ENCODE data around the gene WRNIP1.

The WRNIP1 gene

DNA sequence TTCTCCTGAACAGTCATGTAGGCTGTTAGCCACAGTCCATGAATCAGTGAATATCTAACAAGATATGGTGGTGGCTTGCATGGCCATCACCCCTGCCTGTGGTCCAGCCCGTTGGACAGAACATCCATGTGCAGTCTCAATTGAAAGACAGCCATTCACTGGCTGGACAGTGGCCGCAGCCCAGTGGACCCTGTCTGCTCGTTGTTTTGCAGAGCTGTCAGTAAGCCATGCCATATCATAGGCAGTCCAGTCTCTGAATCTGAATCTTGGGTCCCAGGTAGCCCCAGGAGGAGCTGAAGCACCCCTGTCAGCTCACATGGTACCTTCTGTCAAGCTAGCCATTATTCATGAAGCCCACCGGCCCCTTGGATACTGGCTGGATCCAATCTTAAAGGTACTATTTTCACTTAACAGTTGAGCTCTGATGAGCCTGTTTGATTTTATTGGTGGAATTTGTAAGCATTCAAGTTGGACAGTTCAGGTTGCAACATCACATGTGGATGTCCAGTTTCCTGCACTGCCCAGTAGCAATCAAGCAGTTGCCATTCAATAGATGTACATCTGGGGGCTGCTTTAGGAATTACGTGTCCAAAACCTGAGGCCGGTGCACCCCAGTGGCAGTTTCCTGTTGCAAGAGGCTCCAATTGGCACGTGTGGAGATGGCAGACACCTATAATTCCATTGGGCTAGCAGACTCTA is 38.7 kb downstream of the WRNIP1 start:
- no peak for DNase-seq (ENCODE audit: low read depth in 2 of 2, low spot score in 1 of 2)

DNA sequence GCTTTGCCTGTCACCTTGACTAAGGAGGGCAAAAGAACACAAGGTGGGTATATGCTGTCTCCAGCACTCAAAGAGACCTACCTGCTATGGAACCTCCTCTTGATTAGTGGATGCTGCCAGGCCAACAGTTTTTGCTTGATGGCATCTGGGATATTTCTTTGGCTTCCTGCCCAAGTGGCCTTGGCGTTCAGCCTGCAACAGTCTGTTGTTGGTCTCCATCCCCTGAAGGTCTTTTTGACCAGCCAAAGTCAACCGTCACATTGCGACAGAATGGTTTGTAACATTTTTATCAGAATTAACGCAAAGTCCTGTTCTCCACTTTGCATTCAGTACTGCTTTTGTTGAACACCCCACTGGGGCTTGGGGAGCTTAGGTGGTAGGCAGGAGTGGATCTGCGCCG is 39.3 kb downstream of the WRNIP1 start:
- no peak for DNase-seq (ENCODE audit: low read depth in 2 of 2, low spot score in 1 of 2)

DNA sequence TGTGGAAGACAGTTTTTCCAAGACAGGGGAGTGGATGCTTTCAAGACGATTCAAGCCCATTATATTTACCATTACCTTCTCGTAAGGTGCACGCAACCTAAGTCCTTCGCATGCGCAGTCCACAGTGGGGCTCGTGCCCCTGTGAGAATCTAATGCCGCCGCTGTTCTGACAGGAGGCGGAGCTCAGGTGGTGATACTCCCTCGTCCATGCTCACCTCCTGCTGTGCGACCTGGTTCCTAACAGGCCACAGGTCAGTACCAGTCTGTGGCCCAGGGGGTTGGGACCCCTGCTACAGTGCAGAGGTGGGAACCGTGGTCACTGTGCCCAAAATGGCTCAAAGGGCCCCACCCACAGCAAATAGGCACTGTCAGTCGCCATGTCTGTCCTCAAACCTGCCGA is 39.8 kb downstream of the WRNIP1 start:
- DNase-seq (ENCODE audit: low read depth in 2 of 2, low spot score in 1 of 2) = no peak

DNA sequence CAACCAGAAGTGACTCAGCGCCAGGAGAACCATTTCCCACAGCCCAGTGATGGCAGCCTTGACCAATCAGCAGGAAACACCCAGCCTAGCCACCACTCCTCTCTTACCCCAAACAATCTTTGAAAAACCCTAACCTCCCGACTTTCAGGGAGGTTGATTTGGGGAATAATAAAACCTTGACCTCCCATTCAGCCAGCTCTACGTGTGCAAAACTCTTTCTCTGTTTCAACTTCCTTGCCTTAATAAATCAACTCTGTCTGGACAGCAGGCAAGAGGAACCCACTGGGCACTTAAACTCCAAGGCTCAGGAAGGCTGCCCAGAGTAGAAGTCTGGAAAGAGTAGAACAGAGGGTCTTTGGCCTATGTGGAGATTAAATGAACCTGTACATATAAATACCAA is 41.5 kb downstream of the WRNIP1 start:
- DNase-seq (ENCODE audit: low read depth in 2 of 2, low spot score in 1 of 2) = no peak

DNA sequence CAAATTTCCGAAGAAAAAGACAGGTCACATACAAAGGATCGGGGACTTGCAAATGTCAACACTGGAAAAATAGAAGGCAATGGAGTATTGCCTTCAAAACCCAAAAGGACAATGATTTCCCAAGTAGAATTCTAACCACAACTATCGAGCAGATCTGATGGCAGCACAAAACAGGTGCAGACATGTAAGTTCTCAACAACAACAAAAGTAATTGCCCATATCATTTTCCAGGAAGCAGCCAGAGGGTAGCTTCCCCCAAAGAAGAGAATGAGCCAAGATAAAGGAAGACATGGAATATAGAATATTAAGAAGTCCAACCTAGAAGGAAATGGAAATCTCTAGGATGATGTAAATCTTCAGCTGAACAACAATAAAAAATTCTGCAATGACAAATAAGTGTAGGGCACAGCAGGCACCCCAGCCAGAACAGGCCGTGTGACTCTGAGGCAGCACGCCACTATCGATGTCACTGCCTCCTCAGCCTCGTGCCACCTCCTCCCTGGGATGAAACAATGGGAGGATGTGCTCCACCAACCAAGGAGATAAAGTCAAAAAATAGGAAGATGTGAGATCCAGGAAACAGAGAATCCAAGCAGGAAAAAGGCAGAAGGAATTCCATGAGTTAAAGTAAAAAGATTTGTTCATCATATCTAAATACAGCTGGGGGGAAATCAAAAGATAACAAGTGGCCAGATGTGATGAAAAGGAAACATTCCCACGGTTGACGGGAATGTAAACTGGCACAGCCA is 42.3 kb downstream of the WRNIP1 start:
- DNase-seq (ENCODE audit: low read depth in 2 of 2, low spot score in 1 of 2) = no peak

DNA sequence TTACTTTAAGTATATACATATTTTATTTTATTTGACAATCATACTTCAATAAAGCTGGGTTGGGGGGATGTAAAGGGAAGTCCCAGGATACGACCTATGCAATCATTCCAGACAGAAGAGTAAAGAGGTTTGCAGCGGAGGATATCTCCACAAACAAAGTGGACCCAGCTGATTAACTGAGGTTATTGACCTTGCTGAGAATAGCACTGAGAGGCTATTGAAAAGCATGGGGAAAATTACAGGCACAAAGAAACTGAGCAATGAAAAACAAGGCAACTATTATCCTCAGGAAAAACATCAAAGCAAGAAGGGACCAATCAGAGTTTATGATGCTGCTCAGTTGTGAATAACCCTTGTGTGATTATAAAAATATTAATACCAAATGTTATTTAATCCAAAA is 43.8 kb downstream of the WRNIP1 start:
- DNase-seq (ENCODE audit: low read depth in 2 of 2, low spot score in 1 of 2) = no peak

DNA sequence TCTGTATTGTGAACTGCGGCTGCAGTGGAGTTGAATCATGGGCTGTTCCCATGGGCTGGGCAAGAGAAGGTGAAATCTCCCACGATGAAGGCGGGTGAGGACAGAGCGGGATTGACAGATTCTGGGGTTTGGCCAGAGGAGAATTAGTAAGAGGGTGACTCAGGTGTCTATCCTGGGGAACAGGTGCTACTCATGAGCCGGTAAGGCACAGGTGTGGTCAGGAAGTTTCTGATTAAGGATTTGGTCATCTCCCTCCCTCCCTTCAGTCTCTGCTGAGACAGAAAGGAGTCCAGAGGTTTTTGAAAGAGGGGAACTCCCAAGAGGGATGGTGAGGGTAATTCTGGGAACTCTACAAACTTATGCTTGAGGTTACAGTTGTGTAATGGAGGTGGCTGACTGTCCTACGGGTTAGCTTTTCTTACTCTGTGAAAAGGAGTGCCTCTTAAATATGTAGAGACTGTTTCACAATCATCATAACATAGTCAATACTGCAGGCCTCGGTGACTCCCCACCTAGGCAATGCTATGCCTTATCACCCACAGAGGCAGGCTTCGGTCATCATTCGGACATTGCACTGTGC is 45.0 kb downstream of the WRNIP1 start:
- no peak for DNase-seq (ENCODE audit: low read depth in 2 of 2, low spot score in 1 of 2)

DNA sequence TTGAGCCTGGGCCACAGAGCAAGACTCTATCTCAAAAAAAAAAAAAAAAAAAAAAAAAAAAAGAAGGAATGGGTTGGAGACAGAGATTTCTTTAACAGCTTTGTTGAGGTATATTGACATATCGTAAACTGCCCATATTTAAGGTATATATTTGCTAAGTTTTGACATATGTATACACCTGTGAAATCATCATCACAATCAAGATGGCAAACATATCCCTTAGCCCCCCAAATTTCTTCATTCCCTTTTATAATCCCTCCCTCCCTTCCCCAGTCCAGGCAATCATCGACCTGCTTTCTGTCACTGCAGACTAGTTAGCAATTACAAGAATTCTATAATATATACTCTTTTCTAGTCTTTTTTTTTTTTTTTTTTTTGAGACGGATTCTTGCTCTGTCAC is 47.5 kb downstream of the WRNIP1 start:
- DNase-seq (ENCODE audit: low read depth in 2 of 2, low spot score in 1 of 2) = no peak

DNA sequence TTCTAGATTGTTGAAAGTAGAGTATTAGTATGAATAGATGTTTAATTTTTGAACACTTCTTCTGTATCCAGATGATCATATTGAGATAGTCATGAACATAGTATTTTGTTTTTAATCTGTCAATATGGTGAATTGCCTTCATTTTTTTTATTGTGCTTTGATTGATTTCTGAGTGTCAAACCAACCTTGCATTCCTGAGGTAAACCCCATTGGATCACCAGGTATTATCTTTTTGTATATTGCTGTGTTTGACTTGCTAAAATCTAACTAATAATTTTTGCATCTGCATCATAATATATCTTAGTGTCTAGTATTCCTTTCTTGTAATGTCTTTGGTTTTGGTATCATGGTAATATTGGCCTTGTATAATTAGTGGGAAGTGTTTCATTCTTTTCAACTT is 51.0 kb downstream of the WRNIP1 start:
- no peak for DNase-seq (ENCODE audit: low read depth in 2 of 2, low spot score in 1 of 2)

DNA sequence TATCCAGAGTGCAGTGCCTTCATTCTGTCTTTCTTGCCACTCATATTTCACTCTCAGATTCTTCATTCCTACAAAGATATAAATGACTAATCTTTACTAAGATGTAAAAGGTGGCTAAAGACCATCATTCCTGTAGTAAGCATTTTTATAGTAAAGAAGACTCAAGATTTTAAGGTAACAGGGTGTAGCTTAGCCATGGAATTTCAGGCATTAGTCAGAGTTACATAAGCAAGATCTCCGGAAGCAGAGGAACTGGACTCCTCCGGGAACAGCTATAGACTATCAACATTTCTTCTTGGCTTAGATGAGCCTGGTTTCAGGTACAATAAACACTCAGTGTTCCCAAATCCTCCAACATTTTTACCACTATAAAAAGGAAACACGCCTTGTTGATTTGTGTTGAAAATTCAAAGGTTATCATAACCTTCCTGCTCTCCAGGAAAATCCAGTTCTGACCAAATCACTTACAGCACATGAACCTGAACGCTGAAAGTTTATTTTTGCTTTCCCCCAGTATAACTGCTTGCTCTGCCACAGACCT is 52.8 kb downstream of the WRNIP1 start:
- DNase-seq (ENCODE audit: low read depth in 2 of 2, low spot score in 1 of 2) = no peak

DNA sequence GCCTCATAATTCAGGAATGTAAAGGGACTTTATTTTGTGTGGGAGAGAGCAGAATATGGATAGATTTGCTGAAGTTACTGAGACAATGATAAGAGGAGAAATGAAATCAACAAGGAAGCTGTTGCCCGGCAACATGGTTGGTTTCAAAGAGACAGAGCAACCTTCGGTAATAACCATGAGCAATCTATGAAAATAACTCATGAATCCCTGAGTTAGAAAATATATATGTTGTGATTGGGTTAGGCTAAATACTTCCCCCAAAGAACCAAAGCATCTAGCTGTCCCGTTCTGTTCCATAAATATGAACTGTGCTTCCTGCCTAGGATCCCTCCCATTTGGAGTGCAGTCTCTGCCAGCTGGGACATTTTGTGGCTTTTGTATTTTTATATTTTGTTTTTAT is 53.4 kb downstream of the WRNIP1 start:
- DNase-seq (ENCODE audit: low read depth in 2 of 2, low spot score in 1 of 2) = no peak

DNA sequence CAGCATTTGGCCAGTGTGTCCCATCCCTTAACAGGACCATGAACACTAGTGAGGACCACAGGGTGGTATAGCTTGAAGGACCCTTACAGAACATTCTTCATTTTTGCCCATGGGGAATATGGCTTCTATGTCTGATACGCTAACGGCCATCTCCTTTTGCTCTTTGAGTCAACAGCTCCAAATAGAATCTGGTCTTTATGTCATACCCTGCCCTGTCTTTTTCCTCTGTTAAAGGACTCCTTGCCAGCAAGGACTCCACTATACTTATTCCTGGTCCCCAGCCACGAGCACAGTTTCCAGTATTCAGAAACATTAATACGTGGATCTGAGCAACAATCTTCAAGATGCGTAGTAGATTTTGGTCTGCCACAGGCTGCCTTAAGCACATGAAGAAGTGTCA is 53.9 kb downstream of the WRNIP1 start:
- no peak for DNase-seq (ENCODE audit: low read depth in 2 of 2, low spot score in 1 of 2)

DNA sequence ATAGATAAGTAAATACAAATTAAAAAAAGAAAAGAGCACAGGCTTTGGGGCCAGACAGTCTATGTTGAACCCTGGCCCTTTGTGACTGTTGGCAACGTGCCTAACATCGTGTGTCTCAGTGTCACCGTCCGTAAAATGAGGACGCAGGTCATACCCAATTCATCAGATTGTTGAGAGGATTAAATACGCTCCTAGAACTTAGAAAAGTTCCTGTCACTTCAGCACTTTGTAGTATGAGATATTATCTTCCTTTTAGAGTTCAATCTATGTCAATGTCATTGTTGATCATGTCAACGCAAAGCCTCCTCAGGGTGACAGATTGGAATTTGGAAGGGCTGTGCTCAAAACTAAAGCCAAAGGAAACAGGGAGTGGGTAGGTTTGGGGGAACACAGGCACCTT is 54.8 kb downstream of the WRNIP1 start:
- no peak for DNase-seq (ENCODE audit: low read depth in 2 of 2, low spot score in 1 of 2)

DNA sequence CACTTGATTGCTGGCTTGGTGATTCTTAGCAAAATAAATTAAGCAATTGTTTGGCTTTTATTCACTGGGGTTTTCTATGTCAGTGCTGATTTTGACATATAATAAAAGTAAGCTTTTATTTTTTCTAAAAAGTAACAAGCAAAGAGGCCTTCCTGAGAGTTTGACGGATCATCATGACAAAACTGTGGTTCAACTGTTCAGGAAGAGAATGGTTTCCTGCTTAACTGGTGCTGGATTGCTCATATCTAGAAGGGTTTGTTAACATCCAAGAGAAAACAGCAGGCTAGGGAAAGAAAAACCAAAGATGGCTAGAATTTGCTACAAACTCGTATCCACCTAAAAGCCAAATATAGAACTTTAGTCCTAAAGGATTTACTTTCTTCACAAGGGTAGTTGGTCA is 55.2 kb downstream of the WRNIP1 start:
- no peak for DNase-seq (ENCODE audit: low read depth in 2 of 2, low spot score in 1 of 2)

DNA sequence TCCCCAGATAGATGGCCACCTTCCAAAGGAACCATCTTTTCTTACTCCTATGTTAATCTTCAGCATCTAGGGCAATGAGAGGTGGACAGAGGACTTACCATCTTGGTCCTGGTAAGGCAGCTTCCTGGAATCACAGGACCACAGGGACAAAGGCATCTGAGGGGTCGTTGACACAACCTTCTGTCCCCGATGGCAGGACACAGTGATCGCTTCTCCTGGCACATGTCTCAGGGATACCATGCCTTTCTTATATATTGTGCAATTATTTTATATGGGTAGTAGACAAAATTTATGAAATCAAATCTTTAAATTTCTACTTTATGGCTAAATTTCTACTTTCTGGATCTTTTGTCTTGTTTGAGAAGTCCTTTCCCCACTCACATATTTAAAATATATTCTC is 56.4 kb downstream of the WRNIP1 start:
- DNase-seq (ENCODE audit: low read depth in 2 of 2, low spot score in 1 of 2) = no peak

DNA sequence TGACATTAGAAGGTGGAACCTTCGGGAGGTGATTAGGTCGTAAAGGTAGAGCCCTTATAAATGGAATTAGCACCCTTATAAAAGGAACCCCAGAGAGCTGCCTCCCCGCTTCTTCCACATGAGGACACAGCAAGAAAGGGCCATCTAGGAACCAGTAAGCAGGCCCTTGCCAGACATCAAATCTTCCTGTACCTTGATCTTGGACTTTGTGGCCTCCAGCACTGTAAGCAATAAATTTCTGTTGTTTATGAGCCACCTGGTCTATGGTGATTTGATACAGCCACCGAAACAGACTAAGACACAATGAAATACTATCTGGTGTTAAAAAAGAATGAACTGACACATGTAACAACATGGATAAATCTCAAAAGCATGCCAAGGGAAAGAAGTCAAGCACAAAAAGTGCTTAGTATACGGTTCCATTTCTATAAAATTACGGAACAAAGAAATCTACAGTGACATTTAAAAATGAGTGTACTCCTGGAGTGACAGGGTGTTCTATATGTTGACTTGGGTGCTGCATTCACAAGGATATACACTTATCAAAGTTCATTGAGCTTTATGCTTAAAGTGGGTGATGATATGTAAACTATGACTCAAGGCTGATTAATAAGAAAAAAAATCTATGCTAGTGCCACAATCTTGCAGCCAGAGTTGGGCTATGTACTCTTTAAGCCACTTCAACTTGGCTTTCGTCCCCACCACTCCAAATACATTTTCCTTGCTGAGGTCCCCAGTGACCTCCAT is 58.1 kb downstream of the WRNIP1 start:
- no peak for DNase-seq (ENCODE audit: low read depth in 2 of 2, low spot score in 1 of 2)

DNA sequence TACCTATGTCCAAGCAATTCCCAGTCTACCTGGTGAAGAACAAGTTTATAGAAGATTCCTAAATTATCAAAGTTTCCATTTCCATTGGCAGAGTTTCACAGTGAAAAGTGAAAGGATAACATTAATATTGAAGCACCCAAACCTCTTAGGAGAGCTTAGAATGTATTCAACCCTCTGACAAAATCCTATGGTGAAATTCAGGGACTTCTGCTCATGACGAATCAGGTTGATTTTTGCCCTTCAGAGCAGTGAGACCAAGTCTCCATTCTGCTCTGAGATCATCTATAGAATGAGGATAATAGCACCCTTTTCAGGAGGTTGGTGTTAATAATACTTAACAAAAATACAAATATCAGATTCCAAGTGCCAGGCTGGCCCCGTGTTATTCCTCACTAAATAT is 60.9 kb downstream of the WRNIP1 start:
- no peak for DNase-seq (ENCODE audit: low read depth in 2 of 2, low spot score in 1 of 2)

DNA sequence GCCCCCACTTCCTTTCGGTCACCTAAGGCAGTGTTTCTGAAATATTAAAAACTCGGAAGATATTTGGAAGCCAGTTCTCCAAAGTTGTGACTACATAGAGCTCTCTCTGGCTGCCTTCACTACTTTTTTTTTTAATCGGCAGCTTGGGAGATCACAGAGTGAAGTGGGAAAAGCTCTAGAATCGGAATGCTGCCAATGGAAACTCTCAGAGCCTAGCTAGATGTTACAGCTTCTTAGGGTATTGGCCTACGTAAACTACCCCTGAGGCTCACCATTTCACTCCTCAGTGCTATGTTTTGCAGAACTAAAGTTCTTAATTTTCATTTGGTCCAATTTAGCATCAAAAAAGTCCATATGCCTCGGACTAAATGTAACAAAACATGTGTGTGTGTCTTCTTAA is 61.9 kb downstream of the WRNIP1 start:
- DNase-seq (ENCODE audit: low read depth in 2 of 2, low spot score in 1 of 2) = no peak

DNA sequence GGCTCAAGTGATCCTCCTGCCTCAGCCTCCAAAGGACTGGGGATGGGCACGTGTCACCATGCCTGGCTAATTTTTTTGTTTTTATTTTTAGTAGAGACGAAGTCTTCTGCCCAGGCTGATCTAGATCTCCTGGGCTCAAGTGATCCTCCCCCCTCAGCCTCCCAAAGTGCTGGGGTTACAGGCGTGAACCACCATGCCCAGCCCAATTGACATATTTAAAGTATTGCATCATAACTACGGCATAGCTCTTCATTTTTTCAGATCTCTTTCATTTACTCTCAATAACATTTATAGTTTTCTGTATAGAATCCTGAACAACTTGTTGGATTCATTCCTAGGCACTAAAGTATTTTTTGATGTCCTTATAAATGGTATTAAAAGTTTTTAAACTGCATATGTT is 63.4 kb downstream of the WRNIP1 start:
- DNase-seq (ENCODE audit: low read depth in 2 of 2, low spot score in 1 of 2) = no peak

DNA sequence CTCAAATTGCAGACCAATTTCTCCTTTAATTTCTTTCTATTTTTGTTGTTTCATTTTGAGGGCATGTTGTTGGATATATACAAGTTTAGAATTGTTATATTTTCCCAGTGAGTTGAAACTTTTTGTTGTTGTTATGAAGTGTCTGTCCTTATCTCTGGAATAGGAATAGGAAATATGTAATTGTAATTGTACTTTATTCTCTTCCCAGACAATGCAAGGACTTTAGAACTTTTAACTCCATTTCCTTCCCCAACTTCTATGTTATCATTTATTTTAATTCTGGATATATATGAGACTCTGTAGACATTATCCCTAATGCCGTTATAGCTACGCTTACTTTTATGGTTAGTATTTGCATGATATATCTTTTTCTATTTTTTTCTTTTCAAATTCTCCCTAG is 64.1 kb downstream of the WRNIP1 start:
- DNase-seq (ENCODE audit: low read depth in 2 of 2, low spot score in 1 of 2) = no peak

DNA sequence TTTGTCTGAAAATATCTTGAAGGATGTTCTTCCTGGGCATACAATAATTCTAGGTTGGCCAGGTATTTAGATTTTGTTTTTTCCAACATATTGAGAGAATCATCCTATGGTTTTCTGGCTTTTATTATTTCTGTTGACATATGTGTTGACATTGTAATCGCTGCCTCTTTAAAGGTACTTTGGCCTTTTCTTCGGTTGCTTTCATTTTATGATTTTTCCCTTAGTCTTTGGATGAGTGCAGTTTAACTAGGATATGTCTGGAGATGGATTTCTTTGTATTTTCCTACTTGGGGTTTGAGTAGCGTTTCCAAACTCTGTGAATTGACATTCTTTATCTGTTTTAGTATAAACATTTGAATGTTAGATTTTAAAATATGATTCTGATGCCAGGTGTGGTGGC is 65.0 kb downstream of the WRNIP1 start:
- no peak for DNase-seq (ENCODE audit: low read depth in 2 of 2, low spot score in 1 of 2)

DNA sequence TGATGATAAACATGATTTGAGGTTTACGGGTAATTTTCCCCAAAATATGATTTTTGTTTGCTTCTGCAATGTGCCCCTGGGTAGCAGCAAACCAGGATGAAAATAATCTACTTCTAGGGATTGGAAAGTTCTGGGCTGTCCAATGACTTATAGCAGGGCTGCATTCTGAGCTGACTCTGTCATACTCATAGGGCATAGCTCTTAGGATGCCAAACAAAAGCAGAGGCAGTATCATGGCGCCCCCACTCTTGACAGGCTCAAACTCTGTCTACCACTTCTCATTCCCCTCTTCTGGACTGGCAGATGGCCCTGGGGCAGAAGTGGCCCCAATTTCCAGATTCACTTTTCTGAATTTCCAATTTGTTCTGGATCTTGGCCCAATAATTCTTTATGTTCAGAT is 66.2 kb downstream of the WRNIP1 start:
- no peak for DNase-seq (ENCODE audit: low read depth in 2 of 2, low spot score in 1 of 2)
